ENCODE results near the gene WDR59. TPM values are rescaled to one million over a fixed set of nuclear protein-coding genes. Genes with fewer than 3 reads are reported as not detected.
A peak's percentile ranks its signal among the peaks of the same experiment; 100 is the strongest.

WDR59 gene
- total RNA-seq, 4 donors from 2014 or later, result 29.2 to 61.4 (median 45.6) TPM

GRCh38 chr16:74874123-74874522 lies 110.8 kb downstream of the WDR59 start:
- no peak overlapping the region for H3K27ac ChIP-seq
- peaks cover 0 to 77% (median 8%) of the 10 kb centered on the region in 3 donors for H3K36me3 ChIP-seq
- TF ChIP-seq EP300 (IDR thresholded peaks at IDR 0.05) (no peak), POLR2A (IDR thresholded peaks at IDR 0.05) (no peak), CTCF (IDR thresholded peaks at IDR 0.05) (no peak)
- DNase-seq (ENCODE audit: low spot score in 2 of 2), result no peak
- H3K4me3 ChIP-seq, result no peak overlapping the region
- H3K4me1 ChIP-seq, result no peaks in the 10 kb centered on the region
- no peaks in the 10 kb centered on the region for H3K9me3 ChIP-seq
- no peaks in the 10 kb centered on the region for H3K27me3 ChIP-seq
- WGBS, 2 donors, result 88 to 90% methylated on average over 10 to 14 of the region's 14 CpGs

- H3K9me3 ChIP-seq, result no peaks in the 10 kb centered on the region
- no peak overlapping the region for H3K4me3 ChIP-seq
- TF ChIP-seq POLR2A (IDR thresholded peaks at IDR 0.05) (no peak), EP300 (IDR thresholded peaks at IDR 0.05) (no peak), CTCF (IDR thresholded peaks at IDR 0.05) (no peak)
- H3K36me3 ChIP-seq, result peaks cover 0 to 68% (median 8%) of the 10 kb centered on the region in 3 donors
- H3K27me3 ChIP-seq, result no peaks in the 10 kb centered on the region
- 92 to 95% methylated on average over 2 of the region's 2 CpGs for WGBS, 2 donors
- no peak overlapping the region for H3K27ac ChIP-seq
- DNase-seq (ENCODE audit: low spot score in 2 of 2), result no peak
- no peaks in the 10 kb centered on the region for H3K4me1 ChIP-seq
Measured at GRCh38 chr16:74872302-74872701, 112.6 kb downstream of the WDR59 start.

GRCh38 chr16:74871608-74872007 lies 113.3 kb downstream of the WDR59 start:
- H3K27me3 ChIP-seq, result no peaks in the 10 kb centered on the region
- no peak for DNase-seq (ENCODE audit: low spot score in 2 of 2)
- TF ChIP-seq POLR2A (IDR thresholded peaks at IDR 0.05) (no peak), EP300 (IDR thresholded peaks at IDR 0.05) (no peak), CTCF (IDR thresholded peaks at IDR 0.05) (no peak)
- no peaks in the 10 kb centered on the region for H3K9me3 ChIP-seq
- WGBS, 2 donors, result 74 to 81% methylated on average over 5 of the region's 5 CpGs
- H3K36me3 ChIP-seq, result peaks cover 0 to 65% (median 8%) of the 10 kb centered on the region in 3 donors
- no peak overlapping the region for H3K27ac ChIP-seq
- no peak overlapping the region for H3K4me3 ChIP-seq
- H3K4me1 ChIP-seq, result peaks cover 0 to 1% (median 0%) of the 10 kb centered on the region in 4 donors

- no peak for TF ChIP-seq POLR2A (IDR thresholded peaks at IDR 0.05)
- no peak for TF ChIP-seq CTCF (IDR thresholded peaks at IDR 0.05)
- peak in 1 of 2 donors; percentile 18 for TF ChIP-seq EP300 (IDR thresholded peaks at IDR 0.05)
- no peak for DNase-seq (ENCODE audit: low spot score in 2 of 2)
- Histone ChIP-seq H3K4me3 (no peak overlapping the region), H3K27ac (peak overlapping the region in 1 of 4 donors; percentile 42), H3K4me1 (peaks cover 0 to 9% (median 0%) of the 10 kb centered on the region in 4 donors), H3K9me3 (no peaks in the 10 kb centered on the region), H3K36me3 (peaks cover 0 to 36% (median 0%) of the 10 kb centered on the region in 3 donors), H3K27me3 (no peaks in the 10 kb centered on the region)
- WGBS, 2 donors, result 13 to 18% methylated on average over 6 of the region's 6 CpGs
Measured at GRCh38 chr16:74868501-74868900, 116.4 kb downstream of the WDR59 start.

- no peak for DNase-seq (ENCODE audit: low spot score in 2 of 2)
- Histone ChIP-seq H3K4me1 (peaks cover 0 to 9% (median 0%) of the 10 kb centered on the region in 4 donors), H3K27me3 (no peaks in the 10 kb centered on the region), H3K9me3 (no peaks in the 10 kb centered on the region), H3K36me3 (peaks cover 0 to 31% (median 0%) of the 10 kb centered on the region in 3 donors), H3K27ac (peak overlapping the region in 1 of 4 donors; percentile 42), H3K4me3 (no peak overlapping the region)
- TF ChIP-seq POLR2A (IDR thresholded peaks at IDR 0.05) (no peak), CTCF (IDR thresholded peaks at IDR 0.05) (no peak), EP300 (IDR thresholded peaks at IDR 0.05) (no peak)
- 77 to 79% methylated on average over 5 of the region's 5 CpGs for WGBS, 2 donors
Measured at GRCh38 chr16:74868035-74868434, 116.9 kb downstream of the WDR59 start.

All from tibial nerve (tissue), 4 donors.